ENCODE data around the gene SERTAD2.

SERTAD2 gene

GRCh38 chr2:64581777-64582539, 71.8 kb downstream of the SERTAD2 start:
- no peak for DNase-seq (ENCODE audit: low read depth)

Data from stimulated activated CD8-positive, alpha-beta memory T cell treated with anti-CD3 and anti-CD28 coated beads, Interleukin-15, amount 100 ng/mL, for 1 hour (primary cell).